Measurements from ENCODE around the gene HCCS.
"Not testable (repeated sequence)": the region's sequence is repeated elsewhere in the genome, so short reads cannot be mapped to it uniquely, and the experiment has no call there.

DNA sequence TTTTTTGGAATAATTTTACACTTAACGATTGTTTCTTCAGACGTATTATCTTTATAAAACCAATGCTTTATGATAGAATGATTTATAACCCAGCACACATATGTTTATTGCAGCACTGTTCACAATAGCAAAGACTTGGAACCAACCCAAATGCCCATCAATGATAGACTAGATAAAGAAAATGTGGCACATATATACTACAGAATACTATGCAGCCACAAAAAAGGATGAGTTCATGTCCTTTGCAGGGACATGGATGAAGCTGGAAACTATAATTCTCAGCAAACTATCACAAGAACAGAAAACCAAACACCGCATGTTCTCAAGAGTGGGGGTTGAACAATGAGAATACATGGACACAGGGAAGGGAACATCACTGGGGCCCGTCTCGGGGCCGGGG is 12.0 kb downstream of the HCCS start:
- TF ChIP-seq, protein P1, sequence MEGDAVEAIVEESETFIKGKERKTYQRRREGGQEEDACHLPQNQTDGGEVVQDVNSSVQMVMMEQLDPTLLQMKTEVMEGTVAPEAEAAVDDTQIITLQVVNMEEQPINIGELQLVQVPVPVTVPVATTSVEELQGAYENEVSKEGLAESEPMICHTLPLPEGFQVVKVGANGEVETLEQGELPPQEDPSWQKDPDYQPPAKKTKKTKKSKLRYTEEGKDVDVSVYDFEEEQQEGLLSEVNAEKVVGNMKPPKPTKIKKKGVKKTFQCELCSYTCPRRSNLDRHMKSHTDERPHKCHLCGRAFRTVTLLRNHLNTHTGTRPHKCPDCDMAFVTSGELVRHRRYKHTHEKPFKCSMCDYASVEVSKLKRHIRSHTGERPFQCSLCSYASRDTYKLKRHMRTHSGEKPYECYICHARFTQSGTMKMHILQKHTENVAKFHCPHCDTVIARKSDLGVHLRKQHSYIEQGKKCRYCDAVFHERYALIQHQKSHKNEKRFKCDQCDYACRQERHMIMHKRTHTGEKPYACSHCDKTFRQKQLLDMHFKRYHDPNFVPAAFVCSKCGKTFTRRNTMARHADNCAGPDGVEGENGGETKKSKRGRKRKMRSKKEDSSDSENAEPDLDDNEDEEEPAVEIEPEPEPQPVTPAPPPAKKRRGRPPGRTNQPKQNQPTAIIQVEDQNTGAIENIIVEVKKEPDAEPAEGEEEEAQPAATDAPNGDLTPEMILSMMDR (IDR thresholded peaks at IDR 0.05), result not testable (repeated sequence)
- not testable (repeated sequence) for TF ChIP-seq POLR2A (IDR thresholded peaks at IDR 0.05)
